OCI-LY3 (cell line): ENCODE data around the gene SERF2.
"Not testable (repeated sequence)": the region's sequence is repeated elsewhere in the genome, so short reads cannot be mapped to it uniquely, and the experiment has no call there.

Experiments used
- H2AFZ ChIP-seq: fragments of 200-600, 300-600 bp; shearing (Covaris generic); 2 replicates; pipeline ENCODE4 v1.6.0; 2014; ENCODE audit warnings: antibody characterized with exemption, low read depth, low read length
- H3K27ac ChIP-seq: fragments of 200-600, 300-600 bp; sonication (generic); 2 replicates; pipeline ENCODE4 v1.5.1; 2014; ENCODE audit warnings: mild to moderate bottlenecking, low read length, moderate library complexity, mixed read lengths
- H3K27me3 ChIP-seq: fragments of 200-600, 300-600 bp; sonication (generic); 2 replicates; pipeline ENCODE4 v1.6.1; 2014; ENCODE audit warnings: low read depth, low read length, mixed read lengths
- H3K36me3 ChIP-seq: fragments of 200-600, 300-600 bp; sonication (generic); replicated peaks from 2 replicates; pipeline ENCODE3; 2014; ENCODE audit warnings: low read depth, low read length, mixed read lengths
- H3K4me1 ChIP-seq: fragments of 300-600, 200-600 bp; sonication (generic); 2 replicates; pipeline ENCODE4 v1.6.1; 2014; ENCODE audit warnings: low read length, mixed read lengths
- H3K4me2 ChIP-seq: fragments of 200-600, 300-600 bp; sonication (generic); 2 replicates; pipeline ENCODE4 v1.6.1; 2014; ENCODE audit warnings: low read length, mixed read lengths
- H3K4me3 ChIP-seq: fragments of 300-600, 200-600 bp; sonication (generic); 2 replicates; pipeline ENCODE4 v1.5.1; 2014; ENCODE audit warnings: antibody characterized with exemption, mild to moderate bottlenecking, low read length, moderate library complexity
- H3K79me2 ChIP-seq: fragments of 300-600, 200-600 bp; shearing (Covaris generic); 2 replicates; pipeline ENCODE4 v1.6.1; 2014; ENCODE audit warnings: mild to moderate bottlenecking, low read length, mixed read lengths
- H3K9ac ChIP-seq: fragments of 300-600, 200-600 bp; shearing (Covaris generic); 2 replicates; pipeline ENCODE4 v1.6.0; 2014; ENCODE audit warnings: mild to moderate bottlenecking, low read length, moderate library complexity
- H3K9me3 ChIP-seq: fragments of 200-600, 300-600 bp; shearing (Covaris generic); 2 replicates; pipeline ENCODE4 v1.6.1; 2014; ENCODE audit warnings: low read length, mixed read lengths; ENCODE audit not compliant: insufficient read depth
- H4K20me1 ChIP-seq: fragments of 200-600, 300-600 bp; sonication (generic); 2 replicates; pipeline ENCODE4 v1.6.1; 2016; ENCODE audit warnings: low read length, mixed read lengths; ENCODE audit not compliant: insufficient read depth
- EZH2phosphoT487 ChIP-seq: fragments of 200-600 bp; shearing (Covaris generic); IDR thresholded peaks from 2 replicates; pipeline ENCODE4 v1.6.1; 2018; ENCODE audit warnings: antibody characterized with exemption, mixed run types, low read depth
- TF ChIP-seq, protein P1 (sequence below): fragments of 200-600, 300-600 bp; sonication (generic); IDR thresholded peaks from 2 replicates; pipeline ENCODE4 v1.5.1; 2014; ENCODE audit warnings: antibody characterized with exemption, low read length, low read depth

The SERF2 gene

DNA sequence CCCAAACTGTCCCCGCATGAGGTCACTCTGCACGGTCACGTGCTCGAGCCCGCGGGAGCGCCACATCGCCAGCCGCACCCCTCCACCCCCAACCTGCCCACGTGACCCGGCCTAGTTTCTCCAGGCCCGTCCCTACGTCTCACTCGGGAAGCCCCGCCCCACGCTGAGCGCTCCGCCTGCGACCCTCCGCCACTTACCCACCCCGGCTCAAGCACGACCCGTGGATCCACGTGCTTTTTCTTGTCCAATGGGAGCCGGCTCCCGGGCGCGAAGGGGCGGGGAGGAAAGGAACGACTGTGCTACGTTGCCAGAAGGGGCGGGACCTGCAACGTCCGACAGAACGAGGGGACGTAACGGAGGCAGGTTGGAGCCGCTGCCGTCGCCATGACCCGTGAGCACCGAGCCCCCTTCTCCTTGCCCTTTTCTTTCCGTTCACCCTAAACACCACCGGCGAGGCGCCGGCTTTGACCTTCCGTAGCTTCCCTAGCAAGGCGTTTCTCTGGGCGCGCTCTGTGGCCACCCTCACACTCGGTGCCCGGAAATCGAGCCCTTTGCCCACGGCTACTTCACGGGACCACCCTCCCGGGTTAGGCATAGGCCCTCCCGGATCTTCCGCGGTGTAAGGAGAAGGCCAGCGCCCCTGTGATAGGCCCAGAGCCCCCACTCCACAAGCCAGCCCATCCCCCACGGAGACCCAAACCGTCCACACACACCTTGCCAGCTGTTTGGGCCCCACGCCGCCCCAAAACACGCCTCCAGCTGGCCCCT is at the start of gene SERF2:
SERF2 (plus strand) TSS at position 328 of the 768 bp plus-strand sequence; CDS start at position 385, 57 bp downstream.
- TF ChIP-seq EZH2phosphoT487: no peak
- TF ChIP-seq, protein P1, sequence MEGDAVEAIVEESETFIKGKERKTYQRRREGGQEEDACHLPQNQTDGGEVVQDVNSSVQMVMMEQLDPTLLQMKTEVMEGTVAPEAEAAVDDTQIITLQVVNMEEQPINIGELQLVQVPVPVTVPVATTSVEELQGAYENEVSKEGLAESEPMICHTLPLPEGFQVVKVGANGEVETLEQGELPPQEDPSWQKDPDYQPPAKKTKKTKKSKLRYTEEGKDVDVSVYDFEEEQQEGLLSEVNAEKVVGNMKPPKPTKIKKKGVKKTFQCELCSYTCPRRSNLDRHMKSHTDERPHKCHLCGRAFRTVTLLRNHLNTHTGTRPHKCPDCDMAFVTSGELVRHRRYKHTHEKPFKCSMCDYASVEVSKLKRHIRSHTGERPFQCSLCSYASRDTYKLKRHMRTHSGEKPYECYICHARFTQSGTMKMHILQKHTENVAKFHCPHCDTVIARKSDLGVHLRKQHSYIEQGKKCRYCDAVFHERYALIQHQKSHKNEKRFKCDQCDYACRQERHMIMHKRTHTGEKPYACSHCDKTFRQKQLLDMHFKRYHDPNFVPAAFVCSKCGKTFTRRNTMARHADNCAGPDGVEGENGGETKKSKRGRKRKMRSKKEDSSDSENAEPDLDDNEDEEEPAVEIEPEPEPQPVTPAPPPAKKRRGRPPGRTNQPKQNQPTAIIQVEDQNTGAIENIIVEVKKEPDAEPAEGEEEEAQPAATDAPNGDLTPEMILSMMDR: no peak
- Histone ChIP-seq H3K36me3 (peaks cover 36% of the 10 kb centered on the region), H2AFZ (peak within 1 kb of the TSS; percentile 71), H3K4me3 (peak within 1 kb of the TSS; percentile 90), H3K79me2 (peaks cover 35% of the 10 kb centered on the region), H3K9ac (peak within 1 kb of the TSS; percentile 98), H4K20me1 (peaks cover 33% of the 10 kb centered on the region), H3K27me3 (no peaks in the 10 kb centered on the region), H3K4me1 (peaks cover 30% of the 10 kb centered on the region), H3K27ac (peak within 1 kb of the TSS; percentile 75), H3K9me3 (no peaks in the 10 kb centered on the region; the same call in 1 of the 2 replicates), H3K4me2 (peak within 1 kb of the TSS; percentile 88)

- peaks cover 10% of the 10 kb centered on the region for H3K36me3 ChIP-seq
- H3K9ac ChIP-seq: peak within 1 kb of the TSS; percentile 99
- peaks cover 56% of the 10 kb centered on the region for H3K79me2 ChIP-seq
- H3K9me3 ChIP-seq, H2AFZ ChIP-seq, H3K27me3 ChIP-seq: not testable (repeated sequence)
- peaks cover 38% of the 10 kb centered on the region for H4K20me1 ChIP-seq
- peak within 1 kb of the TSS; percentile 82 for H3K4me2 ChIP-seq
- peak within 1 kb of the TSS; percentile 91 for H3K4me3 ChIP-seq
- H3K27ac ChIP-seq: peak within 1 kb of the TSS; percentile 82
- peaks cover 44% of the 10 kb centered on the region for H3K4me1 ChIP-seq
Measured at GRCh38 chr15:43746245-43746902, 45.7 kb upstream of the SERF2 start, which contains the start of gene PDIA3. TSS of gene PDIA3 (plus strand) at chr15:43746438. CDS start at chr15:43746540, 102 bp downstream.

DNA sequence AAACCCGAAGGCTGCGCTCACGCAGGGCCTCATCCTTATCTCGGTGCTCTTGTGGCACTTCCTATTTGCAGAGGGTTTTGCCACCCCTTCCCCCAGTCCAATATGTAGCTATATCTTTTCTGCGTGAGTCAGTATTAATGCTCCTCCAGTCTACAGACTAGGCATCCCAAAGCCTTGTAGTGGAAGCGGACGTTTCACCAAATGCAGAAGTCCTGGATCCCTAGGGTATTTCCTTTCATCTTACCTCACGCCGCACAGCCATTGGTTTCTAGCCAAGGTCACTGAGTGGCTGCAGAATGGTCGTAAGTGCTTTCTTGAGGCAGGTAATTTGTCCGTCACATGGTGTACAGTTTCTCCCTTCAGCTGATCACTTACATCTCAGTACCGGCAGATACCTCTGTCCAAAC is 45.2 kb upstream of the SERF2 start:
- H3K4me3 ChIP-seq: peak overlapping the region; percentile 91
- peaks cover 44% of the 10 kb centered on the region for H4K20me1 ChIP-seq
- peak overlapping the region; percentile 82 for H3K4me2 ChIP-seq
- not testable (repeated sequence) for H3K27me3 ChIP-seq, H2AFZ ChIP-seq, H3K9me3 ChIP-seq
- peak overlapping the region; percentile 82 for H3K27ac ChIP-seq
- H3K4me1 ChIP-seq: peaks cover 49% of the 10 kb centered on the region
- H3K36me3 ChIP-seq: peaks cover 16% of the 10 kb centered on the region
- H3K79me2 ChIP-seq: peaks cover 61% of the 10 kb centered on the region
- peak overlapping the region; percentile 99 for H3K9ac ChIP-seq

- TF ChIP-seq, protein P1: no peak
- no peak for TF ChIP-seq EZH2phosphoT487
- Histone ChIP-seq H3K79me2 (peaks cover 76% of the 10 kb centered on the region), H3K4me2 (peak overlapping the region; percentile 82), H3K27me3 (no peaks in the 10 kb centered on the region), H3K36me3 (peaks cover 30% of the 10 kb centered on the region), H3K27ac (0 out of 2 replicates have a peak overlapping the region, but pooled peaks have one; percentile 6), H4K20me1 (peaks cover 58% of the 10 kb centered on the region), H3K9me3 (no peaks in the 10 kb centered on the region), H2AFZ (no peak overlapping the region), H3K4me3 (peak overlapping the region; percentile 91), H3K4me1 (peaks cover 49% of the 10 kb centered on the region), H3K9ac (peak overlapping the region; percentile 99; the same call in 1 of the 2 replicates)
Measured at GRCh38 chr15:43748376-43748775, 43.7 kb upstream of the SERF2 start.
